GM12878 (cell line): ENCODE results near the gene PRKN. TPM values are rescaled to one million over a fixed set of nuclear protein-coding genes. Genes with fewer than 3 reads are reported as not detected.

Experiments used
- ATAC-seq: fragments of 200-7000 bp; cut with Tn5 transposase; 3 replicates; pipeline ENCODE4 v1.9.1; 2020; ENCODE audit warnings: mild to moderate bottlenecking, moderate library complexity
- BruUV-seq: library from RNA; stranded (reverse); fragments of 400-500 nt; replicated peaks from 2 replicates; lab custom pipeline; 2021; lab: Mats Ljungman, UMichigan
- CTCF ChIA-PET: fragments of 300-600 bp; sonication (Branson Sonifier 250); formaldehyde crosslinking; extraction: SDS; loops from one replicate; lab custom pipeline; 2021; ENCODE audit warnings: inconsistent platforms; lab: Yijun Ruan, JAX
- POLR2A ChIA-PET: fragments of 350-600 bp; formaldehyde crosslinking; extraction: SDS; loops from one replicate; lab custom pipeline; 2021; ENCODE audit warnings: inconsistent platforms; lab: Charles Lee
- RAD21 ChIA-PET: fragments of 300-600 bp; sonication (Branson Sonifier 250); formaldehyde crosslinking; loops from one replicate; lab custom pipeline; 2023; ENCODE audit warnings: antibody characterized with exemption; ENCODE audit not compliant: unreplicated experiment; lab: Charles Lee
- SMC1A ChIA-PET: fragments of 300-600 bp; sonication (Branson Sonifier 250); formaldehyde crosslinking; loops from one replicate; lab custom pipeline; 2023; ENCODE audit not compliant: unreplicated experiment, uncharacterized antibody; lab: Charles Lee
- DNase-seq: peaks from one replicate; pipeline ENCODE4 v3.0.0-alpha.2; 2011; ENCODE audit warnings: low read depth, low spot score
- FAIRE-seq: peaks from 3 replicates; lab custom pipeline; 2011; peaks lifted over from hg19 to GRCh38; lab: Jason Lieb, UNC
- H2AFZ ChIP-seq: 2 replicates; pipeline ENCODE4 v1.6.0; 2011; ENCODE audit warnings: low read depth, low read length, control low read depth; ENCODE audit not compliant: control insufficient read depth
- H3K27ac ChIP-seq: 2 replicates; pipeline ENCODE4 v1.5.1; 2011; ENCODE audit warnings: control low read depth; ENCODE audit not compliant: control insufficient read depth, insufficient read depth
- H3K27me3 ChIP-seq, 2 experiments: replicated peaks in 1 of 2; 2 replicates each; pipeline versions ENCODE4 v1.6.0 to v1.6.1; 2011; ENCODE audit warnings: low read length in 1 of 2; ENCODE audit not compliant: control insufficient read depth in 2 of 2, insufficient read depth in 2 of 2
- H3K36me3 ChIP-seq, 2 experiments: 2 replicates each; pipeline ENCODE4 v1.5.1; 2011; ENCODE audit warnings: low read length in 1 of 2; ENCODE audit not compliant: control insufficient read depth in 2 of 2, insufficient read depth in 2 of 2
- H3K4me1 ChIP-seq: 2 replicates; pipeline ENCODE4 v1.6.1; 2011; ENCODE audit warnings: mild to moderate bottlenecking, low read length, moderate library complexity, mixed read lengths; ENCODE audit not compliant: control insufficient read depth, insufficient read depth
- H3K4me2 ChIP-seq: 2 replicates; pipeline ENCODE4 v1.6.0; 2011; ENCODE audit warnings: control low read depth; ENCODE audit not compliant: control insufficient read depth, insufficient read depth
- H3K4me3 ChIP-seq: fragments of 200-600 bp; sonication (generic); 2 replicates; pipeline ENCODE4 v1.5.1; 2016
- H3K79me2 ChIP-seq: 2 replicates; pipeline ENCODE4 v1.6.0; 2011; ENCODE audit warnings: low read length; ENCODE audit not compliant: control insufficient read depth, insufficient read depth
- H3K9ac ChIP-seq: 2 replicates; pipeline ENCODE4 v1.8.0; 2011; ENCODE audit warnings: low read length, control low read depth, mixed read lengths; ENCODE audit not compliant: control insufficient read depth, insufficient read depth
- H3K9me3 ChIP-seq: replicated peaks from 3 replicates; pipeline ENCODE4 v1.5.1; 2011; ENCODE audit warnings: mild to moderate bottlenecking, low read length; ENCODE audit not compliant: control insufficient read depth, insufficient read depth
- H4K20me1 ChIP-seq: 2 replicates; pipeline ENCODE4 v1.6.0; 2011; ENCODE audit not compliant: control insufficient read depth, insufficient read depth
- ETV6 ChIP-seq, 2 experiments: fragments of 450-650 bp in 1 of 2; IDR thresholded peaks in 1 of 2; conservative IDR thresholded peaks in 1 of 2; 2 replicates each; pipeline ENCODE4 v1.6.1; 2014; ENCODE audit warnings: antibody characterized with exemption in 1 of 2, borderline replicate concordance in 1 of 2, low read depth in 1 of 2, mild to moderate bottlenecking in 1 of 2, moderate library complexity in 1 of 2
- EZH2 ChIP-seq: IDR thresholded peaks from 2 replicates; pipeline ENCODE4 v1.6.1; 2012; ENCODE audit warnings: low read depth, mild to moderate bottlenecking, control low read depth, inconsistent platforms, low read length, borderline replicate concordance; ENCODE audit not compliant: control insufficient read depth
- FOXM1 ChIP-seq: IDR thresholded peaks from 2 replicates; pipeline ENCODE4 v1.6.1; 2012; ENCODE audit warnings: low read depth, mild to moderate bottlenecking, inconsistent platforms, low read length, moderate library complexity
- HDGF ChIP-seq: fragments of 450-650 bp; IDR thresholded peaks from 2 replicates; pipeline ENCODE4 v1.6.1; 2016; ENCODE audit warnings: antibody characterized with exemption
- MLLT1 ChIP-seq: fragments of 450-650 bp; IDR thresholded peaks from 2 replicates; pipeline ENCODE4 v1.6.1; 2016; ENCODE audit warnings: mild to moderate bottlenecking
- NRF1 ChIP-seq: conservative IDR thresholded peaks from 2 replicates; pipeline ENCODE4 v1.6.1; 2011; ENCODE audit warnings: mild to moderate bottlenecking, low read depth, low read length, improper control_type of control experiment
- POU2F2 ChIP-seq: IDR thresholded peaks from 3 replicates; pipeline ENCODE4 v1.6.1; 2011; ENCODE audit warnings: low read depth, mild to moderate bottlenecking, low read length, borderline replicate concordance
- RFX5 ChIP-seq: IDR thresholded peaks from 2 replicates; pipeline ENCODE4 v1.6.1; 2011; ENCODE audit warnings: low read depth, low read length, improper control_type of control experiment
- SP1 ChIP-seq: IDR thresholded peaks from one replicate; pipeline ENCODE4 v1.6.1; 2011; ENCODE audit warnings: low read depth, low read length
- SUZ12 ChIP-seq: fragments of 200-600 bp; sonication (generic); IDR thresholded peaks from one replicate; pipeline ENCODE4 v1.6.1; 2018; ENCODE audit warnings: antibody characterized with exemption, mild to moderate bottlenecking; ENCODE audit not compliant: unreplicated experiment
- TARDBP ChIP-seq: IDR thresholded peaks from 2 replicates; pipeline ENCODE4 v1.6.1; 2016; ENCODE audit warnings: borderline replicate concordance
- YBX1 ChIP-seq: fragments of 450-650 bp; IDR thresholded peaks from 2 replicates; pipeline ENCODE4 v1.6.1; 2016; ENCODE audit warnings: antibody characterized with exemption
- ZBTB40 ChIP-seq: fragments of 450-650 bp; IDR thresholded peaks from 2 replicates; pipeline ENCODE4 v1.6.1; 2016; ENCODE audit warnings: mild to moderate bottlenecking, moderate library complexity, borderline replicate concordance
- ZZZ3 ChIP-seq: IDR thresholded peaks from 2 replicates; pipeline ENCODE4 v1.6.1; 2011; ENCODE audit warnings: low read depth; ENCODE audit not compliant: control insufficient read depth, insufficient read length
- WGBS: methylation state at CpG from one replicate; pipeline ENCODE4 v1.1.6; 2016; ENCODE audit warnings: low lambda C conversion rate; ENCODE audit not compliant: insufficient replicate concordance, insufficient coverage; ENCODE audit errors: missing lambda C conversion rate; 5-methylcytosine and 5-hydroxymethylcytosine counted together
- in situ Hi-C: fragments of 300-500 bp; cut with MboI; formaldehyde crosslinking; loops from 9 replicates; pipeline ENCODE4 v1.14.3; 2018; ENCODE audit warnings: mixed read lengths
- intact Hi-C: fragments of 100-400 bp; cut with micrococcal nuclease; formaldehyde crosslinking; loops from one replicate; pipeline ENCODE4 v1.14.2; 2022; ENCODE audit not compliant: unreplicated experiment
- polyA plus RNA-seq, 11 experiments: library from polyadenylated mRNA; depleted of rRNA in 4 of 11; unstranded in 6 of 11; stranded (reverse) in 5 of 11; fragments of >200 nt; fragmentation: Nextera tagmentation in 4 of 11; fragmentation: Illumina TruSeq in 1 of 11; extraction: Ambion mirVana in 4 of 11; extraction: Trizol in 1 of 11; gene quantifications; 1 replicate in 1 of 11; 2 replicates in 10 of 11; pipeline versions ENCODE4 v1.2.1 to v1.2.3, GENCODE V29; 2011 to 2016; ENCODE audit warnings: inconsistent platforms in 2 of 11, missing spikeins in 2 of 11, low read depth in 1 of 11
- total RNA-seq, 4 experiments: library from RNA; depleted of rRNA in 3 of 4; stranded (reverse); fragments of >200 nt in 3 of 4; fragmentation: Illumina TruSeq in 1 of 4; extraction: Trizol in 1 of 4; gene quantifications; 2 replicates each; pipeline versions ENCODE4 v1.2.1 to v1.2.3, GENCODE V29; 2013 to 2021
- TF ChIP-seq, protein P1 (sequence below): IDR thresholded peaks from 2 replicates; pipeline ENCODE4 v1.6.1; 2011; ENCODE audit warnings: low read depth, mild to moderate bottlenecking, low read length, moderate library complexity, borderline replicate concordance; ENCODE audit errors: extremely low read depth

The PRKN gene
- total and polyA plus RNA-seq, 10 of the 15 experiments (the other 5 are each of a cell fraction or from before 2014, with no cell fraction given): 0.06 to 0.09 TPM; not detected in 8

DNA sequence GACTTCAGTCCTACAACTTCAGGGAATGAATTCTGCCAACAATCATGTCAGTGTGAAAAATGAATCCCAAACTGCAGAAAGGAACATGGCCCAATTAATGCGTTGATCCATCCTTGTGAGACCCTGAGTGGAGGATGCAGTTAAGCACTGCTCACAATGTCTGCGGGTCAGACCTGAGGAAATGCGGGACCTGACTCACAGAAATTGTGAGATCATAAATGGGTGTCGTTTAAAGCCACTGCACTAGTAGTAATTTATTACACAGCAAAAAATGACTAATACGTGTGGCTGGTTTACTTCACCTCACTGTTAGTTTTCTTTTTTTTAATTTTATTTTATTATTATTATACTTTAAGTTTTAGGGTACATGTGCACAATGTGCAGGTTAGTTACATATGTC lies 505.0 kb downstream of the PRKN start:
- POLR2A ChIA-PET: no interaction called here
- 52% methylated on average over 5 of the region's 5 CpGs for WGBS
- H3K4me3 ChIP-seq: no peak overlapping the region
- H3K27me3 ChIP-seq: no peaks in the 10 kb centered on the region
- no peaks in the 10 kb centered on the region for H4K20me1 ChIP-seq
- H3K79me2 ChIP-seq: no peaks in the 10 kb centered on the region
- BruUV-seq: no TSS peak
- no peaks in the 10 kb centered on the region for H3K4me1 ChIP-seq
- RAD21 ChIA-PET: no interaction called here
- no peak for DNase-seq
- no peak overlapping the region for H3K4me2 ChIP-seq
- in situ Hi-C loops: no loop called here
- no peak overlapping the region for H3K27ac ChIP-seq
- no peak for FAIRE-seq
- CTCF ChIA-PET: no interaction called here
- SMC1A ChIA-PET: no interaction called here
- no peak overlapping the region for H3K9ac ChIP-seq
- TF ChIP-seq HDGF (no peak), ZZZ3 (no peak), ZBTB40 (no peak), MLLT1 (no peak), FOXM1 (no peak), ETV6 (conservative IDR thresholded peaks at IDR 0.05 in 1 of 2, IDR thresholded peaks at IDR 0.05 in 1 of 2; ENCODE audit: borderline replicate concordance in 1 of 2, low read depth in 1 of 2) (no peak), SP1 (no peak), SUZ12 (no peak), POU2F2 (no peak), EZH2 (no peak), YBX1 (no peak), RFX5 (no peak), NRF1 (no peak), TARDBP (no peak)
- TF ChIP-seq, protein P1, sequence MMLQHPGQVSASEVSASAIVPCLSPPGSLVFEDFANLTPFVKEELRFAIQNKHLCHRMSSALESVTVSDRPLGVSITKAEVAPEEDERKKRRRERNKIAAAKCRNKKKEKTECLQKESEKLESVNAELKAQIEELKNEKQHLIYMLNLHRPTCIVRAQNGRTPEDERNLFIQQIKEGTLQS: no peak
- no peak overlapping the region for H2AFZ ChIP-seq
- intact Hi-C loops: no loop called here
- no peaks in the 10 kb centered on the region for H3K9me3 ChIP-seq
- no peaks in the 10 kb centered on the region for H3K36me3 ChIP-seq
- ATAC-seq: no peak
